K562 (cell line): ENCODE data around the gene UQCRHL. TPM values are rescaled to one million over a fixed set of nuclear protein-coding genes. Genes with fewer than 3 reads are reported as not detected.
"Not testable (repeated sequence)": the region's sequence is repeated elsewhere in the genome, so short reads cannot be mapped to it uniquely, and the experiment has no call there.

ENCODE experiments used
- ATAC-seq: fragments of 200-7000 bp; cut with Tn5 transposase; 3 replicates; pipeline ENCODE4 v1.9.1; 2020; ENCODE audit warnings: moderate library complexity
- Bru-seq: library from RNA; stranded (reverse); fragments of 400-500 nt; gene quantifications from one replicate; lab custom pipeline; 2021; lab: Mats Ljungman, UMichigan
- BruChase-seq, 2 experiments: library from RNA; stranded (reverse); fragments of 400-500 nt; gene quantifications; one replicate each; lab custom pipeline; 2021; lab: Mats Ljungman, UMichigan
- BruUV-seq: library from RNA; stranded (reverse); fragments of 400-500 nt; replicated peaks from 2 replicates; lab custom pipeline; 2021; lab: Mats Ljungman, UMichigan
- CTCF ChIA-PET: fragments of 300-600 bp; formaldehyde crosslinking; extraction: SDS; loops from one replicate; lab custom pipeline; 2021; ENCODE audit warnings: low intra/inter-chr PET ratio; lab: Yijun Ruan, JAX
- POLR2A ChIA-PET: fragments of 300-600, 350-650 bp; sonication (Branson Sonifier 250); formaldehyde crosslinking; extraction: SDS; loops from one replicate; lab custom pipeline; 2021; ENCODE audit warnings: antibody characterized with exemption, inconsistent platforms; lab: Yijun Ruan, JAX
- DNase-seq, 4 experiments: peaks; one replicate each; pipeline versions ENCODE4 v3.0.0 to v3.0.0-alpha.2; 2011 to 2018; ENCODE audit warnings: low spot score in 3 of 4, mixed read lengths in 3 of 4; ENCODE audit errors: extremely low read depth in 1 of 4
- FAIRE-seq: peaks from 2 replicates; lab custom pipeline; 2011; peaks lifted over from hg19 to GRCh38; lab: Jason Lieb, UNC
- H2AFZ ChIP-seq: 2 replicates; pipeline ENCODE4 v1.6.0; 2011; ENCODE audit warnings: low read depth, low read length, control low read depth, inconsistent platforms
- H3K27ac ChIP-seq: fragments of 200-600 bp; 3 replicates; pipeline ENCODE4 v1.8.0; 2011; ENCODE audit warnings: low read depth, mild to moderate bottlenecking, control low read depth, inconsistent platforms, low read length, moderate library complexity, mixed read lengths; ENCODE audit errors: extremely low read depth
- H3K27me3 ChIP-seq, 2 experiments: fragments of 300-600 bp in 1 of 2; 2 replicates in 1 of 2; 3 replicates in 1 of 2; pipeline versions ENCODE4 v1.6.0 to v1.8.0; 2011; ENCODE audit warnings: inconsistent platforms in 2 of 2, low read length in 2 of 2, mild to moderate bottlenecking in 1 of 2, mixed read lengths in 1 of 2, moderate library complexity in 1 of 2; ENCODE audit not compliant: control insufficient read depth in 2 of 2, insufficient read depth in 2 of 2
- H3K36me3 ChIP-seq: fragments of 300-600 bp; 3 replicates; pipeline ENCODE4 v1.8.0; 2011; ENCODE audit warnings: mild to moderate bottlenecking, low read length, inconsistent platforms; ENCODE audit not compliant: control insufficient read depth, insufficient read depth
- H3K4me1 ChIP-seq, 2 experiments: fragments of 200-600 bp in 1 of 2; replicated peaks in 1 of 2; 2 replicates in 1 of 2; 3 replicates in 1 of 2; pipeline versions ENCODE4 v1.5.1 to v1.8.0; 2011; ENCODE audit warnings: inconsistent platforms in 2 of 2, low read length in 2 of 2, mild to moderate bottlenecking in 1 of 2, mixed read lengths in 1 of 2, moderate library complexity in 1 of 2; ENCODE audit not compliant: control insufficient read depth in 2 of 2, insufficient read depth in 2 of 2
- H3K4me2 ChIP-seq: 2 replicates; pipeline ENCODE4 v1.6.1; 2011; ENCODE audit warnings: low read length, control low read depth, inconsistent platforms, mixed read lengths; ENCODE audit not compliant: insufficient read depth
- H3K4me3 ChIP-seq: fragments of 200-600 bp; sonication (generic), shearing (Covaris generic); 2 replicates; pipeline ENCODE4 v1.5.1; 2016; ENCODE audit warnings: control low read depth, inconsistent platforms
- H3K79me2 ChIP-seq: fragments of 200-600 bp; 3 replicates; pipeline ENCODE4 v1.8.0; 2011; ENCODE audit warnings: low read length, inconsistent platforms; ENCODE audit not compliant: control insufficient read depth, insufficient read depth
- H3K9ac ChIP-seq, 2 experiments: 2 replicates each; pipeline versions ENCODE4 v1.6.0 to v1.6.1; 2011; ENCODE audit warnings: low read depth in 2 of 2, low read length in 2 of 2, control low read depth in 1 of 2, inconsistent platforms in 1 of 2, mild to moderate bottlenecking in 1 of 2, mixed read lengths in 1 of 2; ENCODE audit not compliant: insufficient read depth in 1 of 2
- H3K9me1 ChIP-seq: one replicate; pipeline ENCODE4 v1.6.0; 2011; ENCODE audit warnings: inconsistent platforms, mild to moderate bottlenecking, low read length, moderate library complexity; ENCODE audit not compliant: control insufficient read depth, insufficient read depth
- H3K9me3 ChIP-seq: replicated peaks from 2 replicates; pipeline ENCODE4 v1.5.1; 2011; ENCODE audit warnings: low read depth, low read length, inconsistent platforms; ENCODE audit not compliant: control insufficient read depth, insufficient read depth
- H4K20me1 ChIP-seq: replicated peaks from 2 replicates; pipeline ENCODE4 v1.6.1; 2011; ENCODE audit warnings: low read length, inconsistent platforms, mixed read lengths; ENCODE audit not compliant: control insufficient read depth, insufficient read depth
- WGBS: fragments of 100-300 bp; shearing (Covaris generic); methylation state at CpG from one replicate; pipeline ENCODE4 v1.1.6; 2016; ENCODE audit warnings: low coverage, mixed read lengths; ENCODE audit not compliant: insufficient coverage; ENCODE audit errors: missing lambda C conversion rate; 5-methylcytosine and 5-hydroxymethylcytosine counted together
- in situ Hi-C: fragments of 300-500 bp; cut with MboI; formaldehyde crosslinking; loops from 4 replicates; pipeline ENCODE4 v1.15.0; 2018; ENCODE audit warnings: inconsistent platforms, mixed read lengths
- intact Hi-C: fragments of 100-400 bp; cut with micrococcal nuclease; formaldehyde crosslinking; loops from 2 replicates; pipeline ENCODE4 v1.14.2; 2022
- long read RNA-seq, 3 experiments: library from polyadenylated mRNA in 2 of 3; library from RNA in 1 of 3; unstranded in 2 of 3; stranded (forward) in 1 of 3; transcript quantifications; one replicate each; pipeline ENCODE4 v2.0.0, GENCODE V29; 2019 to 2022
- polyA minus RNA-seq, 3 experiments: library from RNA; depleted of rRNA, polyadenylated mRNA; stranded (reverse); fragments of >200 nt; gene quantifications; 2 replicates each; pipeline ENCODE4 v1.2.3, GENCODE V29; 2011
- polyA plus RNA-seq, 8 experiments: library from polyadenylated mRNA; depleted of rRNA in 4 of 8; stranded (reverse) in 5 of 8; unstranded in 3 of 8; fragments of >200 nt; fragmentation: Nextera tagmentation in 2 of 8; fragmentation: Illumina TruSeq in 1 of 8; extraction: Ambion mirVana in 2 of 8; extraction: Trizol in 1 of 8; gene quantifications; 2 replicates each; pipeline versions ENCODE4 v1.2.1 to v1.2.3, GENCODE V29; 2011 to 2014; ENCODE audit warnings: inconsistent platforms in 1 of 8, missing spikeins in 1 of 8
- total RNA-seq, 7 experiments: library from RNA; depleted of rRNA in 6 of 7; stranded (reverse); fragments of >200 nt in 6 of 7; fragmentation: Illumina TruSeq in 2 of 7; extraction: Trizol in 2 of 7; gene quantifications; 2 replicates each; pipeline versions ENCODE4 v1.2.1 to v1.2.3, GENCODE V29; 2011 to 2021; ENCODE audit warnings: low replicate concordance in 1 of 7

The UQCRHL gene
- 2.3 and 3.2 TPM in 2 replicates for total RNA-seq (2011; cell fraction: chromatin; rRNA removed; ENCODE audit: low replicate concordance)
- total RNA-seq (2011; cell fraction: nucleolus; rRNA removed), result 2.8 TPM in 2 replicates
- total RNA-seq (2011; cell fraction: nucleoplasm; rRNA removed), result 4.1 and 4.2 TPM in 2 replicates
- total RNA-seq (2014; rRNA removed) (40.7 and 76.9 TPM in 2 replicates), total RNA-seq (2014; rRNA removed; fragmentation: Illumina TruSeq; extraction: Trizol) (41.3 and 45.7 TPM in 2 replicates), total RNA-seq (2015; rRNA removed; fragmentation: Illumina TruSeq; extraction: Trizol) (19.4 and 21.8 TPM in 2 replicates), total RNA-seq (2021) (5.1 and 5.9 TPM in 2 replicates), polyA plus RNA-seq (2011; rRNA removed) (26.3 and 27.6 TPM in 2 replicates), polyA plus RNA-seq (2014; fragmentation: Illumina TruSeq; extraction: Trizol) (17.6 and 18.9 TPM in 2 replicates), polyA plus RNA-seq (2014; fragmentation: Nextera tagmentation; extraction: Ambion mirVana) (10 to 100 TPM; 20.4 to 25.8 TPM), polyA plus RNA-seq (2014; rRNA removed) (13.2 and 27.2 TPM in 2 replicates), polyA minus RNA-seq (2011; rRNA and poly(A)+ RNA removed) (6.5 and 7.8 TPM in 2 replicates), Bru-seq, nascent RNA (percentile 45 among the genes with signal in this experiment), BruChase-seq, experiment 1, labeled RNA remaining after a 2-hour chase (percentile 55 among the genes with signal in this experiment), BruChase-seq, experiment 2, labeled RNA remaining after a 6-hour chase (percentile 58 among the genes with signal in this experiment)
- polyA plus RNA-seq (2011; cell fraction: cytosol; rRNA removed), result 3.9 and 8.7 TPM in 2 replicates
- 2.2 and 6.0 TPM in 2 replicates for polyA plus RNA-seq (2011; cell fraction: nucleus; rRNA removed)
- 9.1 and 25.6 TPM in 2 replicates for polyA plus RNA-seq (2012)
- 9.1 and 15.2 TPM in 2 replicates for polyA minus RNA-seq (2011; cell fraction: cytosol; rRNA and poly(A)+ RNA removed)
- 0.67 and 3.4 TPM in 2 replicates for polyA minus RNA-seq (2011; cell fraction: nucleus; rRNA and poly(A)+ RNA removed)
- long read RNA-seq, experiment 1, partial matches to known transcripts, result 0 of 3 reads
- long read RNA-seq, experiment 1, other reads (novel, unspliced or antisense), result 0 of 3 reads
- long read RNA-seq, experiment 2, transcript UQCRHL-201 (1 exons, 2,180 nt), result major isoform, 59 of 59 reads
- long read RNA-seq, experiment 2, partial matches to known transcripts, result 0 of 59 reads
- long read RNA-seq, experiment 2, other reads (novel, unspliced or antisense), result 0 of 59 reads
- long read RNA-seq, experiment 3, transcript UQCRHL-201 (1 exons, 2,180 nt), result major isoform, 10 of 10 reads
- long read RNA-seq, experiment 3, partial matches to known transcripts, result 0 of 10 reads
- long read RNA-seq, experiment 3, other reads (novel, unspliced or antisense), result 0 of 10 reads

DNA sequence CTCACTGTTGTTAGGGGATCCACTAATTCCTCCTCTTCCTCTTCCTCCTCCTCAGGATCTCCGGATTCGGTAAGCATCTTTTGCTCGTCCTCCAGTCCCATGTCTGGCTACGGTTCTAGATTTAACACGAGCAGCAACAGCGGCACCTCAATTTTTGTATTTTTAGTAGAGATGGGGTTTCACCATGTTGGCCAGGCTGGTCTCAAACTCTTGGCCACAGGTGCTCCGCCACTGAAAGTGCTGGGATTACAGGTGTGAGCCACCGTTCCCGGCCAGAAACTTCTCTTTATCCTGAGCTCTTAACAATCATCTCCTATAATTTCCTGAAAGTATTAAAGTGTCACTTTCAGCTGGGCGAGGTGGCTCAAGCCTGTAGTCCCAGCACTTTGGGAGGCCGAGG is at the start of gene UQCRHL:
Gene UQCRHL (minus strand): TSS at position 101 of the 400 bp plus-strand sequence. CDS start 0 bp downstream, at position 101.
- H3K4me2 ChIP-seq, H3K9ac ChIP-seq, H3K36me3 ChIP-seq, intact Hi-C loops, in situ Hi-C loops, H3K4me1 ChIP-seq, ATAC-seq, H3K9me3 ChIP-seq, H3K27ac ChIP-seq, DNase-seq, H3K4me3 ChIP-seq, CTCF ChIA-PET, H2AFZ ChIP-seq, FAIRE-seq, H3K79me2 ChIP-seq, H4K20me1 ChIP-seq, H3K27me3 ChIP-seq, H3K9me1 ChIP-seq: not testable (repeated sequence)
- 35% methylated on average over 10 of the region's 11 CpGs for WGBS
- BruUV-seq, result TSS peak; percentile 62
- POLR2A ChIA-PET, result interaction anchor here (0.6 to 1.4 kb wide), 3 partner anchors 21 to 159 kb away, joined by 3 to 7 read pairs (median 3); no protein-coding TSS in a partner anchor
